DOHH2 (cell line): ENCODE results near the gene USP2.

Experiments used
- H3F3A ChIP-seq: fragments of 200-600 bp; sonication (generic), shearing (Covaris generic); 2 replicates; pipeline ENCODE4 v1.6.0; 2016; ENCODE audit warnings: antibody characterized with exemption, mild to moderate bottlenecking; ENCODE audit not compliant: control insufficient read depth, insufficient read depth
- H3K27ac ChIP-seq: fragments of 200-600 bp; sonication (generic); 2 replicates; pipeline ENCODE4 v1.5.1; 2014; ENCODE audit warnings: low read depth, mild to moderate bottlenecking, low read length, moderate library complexity
- H3K27me3 ChIP-seq: fragments of 200-600 bp; sonication (generic); 2 replicates; pipeline ENCODE4 v1.6.1; 2014; ENCODE audit warnings: mild to moderate bottlenecking, low read length, mixed read lengths; ENCODE audit not compliant: control insufficient read depth
- H3K36me3 ChIP-seq: fragments of 200-600 bp; sonication (generic); 2 replicates; pipeline ENCODE4 v1.6.1; 2014; ENCODE audit warnings: mild to moderate bottlenecking, low read length, moderate library complexity, mixed read lengths; ENCODE audit not compliant: control insufficient read depth
- H3K4me1 ChIP-seq: fragments of 200-600 bp; sonication (generic); 2 replicates; pipeline ENCODE4 v1.6.1; 2014; ENCODE audit warnings: mild to moderate bottlenecking, low read length, mixed read lengths; ENCODE audit not compliant: control insufficient read depth
- H3K4me2 ChIP-seq: fragments of 200-600 bp; sonication (generic); 2 replicates; pipeline ENCODE4 v1.6.0; 2014; ENCODE audit warnings: mild to moderate bottlenecking, low read length, moderate library complexity
- H3K4me3 ChIP-seq: fragments of 200-600 bp; sonication (generic); 2 replicates; pipeline ENCODE4 v1.5.1; 2014; ENCODE audit warnings: mild to moderate bottlenecking, low read length, mixed read lengths
- H3K79me2 ChIP-seq: fragments of 200-600 bp; sonication (generic); 2 replicates; pipeline ENCODE4 v1.6.1; 2014; ENCODE audit warnings: mild to moderate bottlenecking, low read length, mixed read lengths; ENCODE audit not compliant: control insufficient read depth
- H3K9me2 ChIP-seq: fragments of 200-600 bp; sonication (generic); replicated peaks from 2 replicates; pipeline ENCODE4 v1.6.1; 2014; ENCODE audit warnings: mild to moderate bottlenecking, low read length, mixed read lengths; ENCODE audit not compliant: control insufficient read depth
- H3K9me3 ChIP-seq: fragments of 200-600 bp; sonication (generic); 2 replicates; pipeline ENCODE4 v1.6.1; 2014; ENCODE audit warnings: antibody characterized with exemption, low read length, mixed read lengths; ENCODE audit not compliant: control insufficient read depth, insufficient read depth
- H4K20me1 ChIP-seq: fragments of 200-600 bp; sonication (generic); 2 replicates; pipeline ENCODE4 v1.6.0; 2014; ENCODE audit warnings: low read depth, mild to moderate bottlenecking, antibody characterized with exemption, low read length, moderate library complexity; ENCODE audit not compliant: control insufficient read depth, insufficient read depth
- EZH2phosphoT487 ChIP-seq: fragments of 200-600 bp; sonication (generic); IDR thresholded peaks from 2 replicates; pipeline ENCODE4 v1.6.1; 2017; ENCODE audit warnings: borderline replicate concordance, mild to moderate bottlenecking, antibody characterized with exemption, low read length, moderate library complexity, mixed read lengths
- TF ChIP-seq, protein P1 (sequence below): fragments of 200-600 bp; sonication (generic); IDR thresholded peaks from one replicate; pipeline ENCODE4 v1.5.1; 2014; ENCODE audit warnings: antibody characterized with exemption, mild to moderate bottlenecking, low read depth, low read length; ENCODE audit not compliant: poor library complexity, severe bottlenecking

USP2 gene

DNA sequence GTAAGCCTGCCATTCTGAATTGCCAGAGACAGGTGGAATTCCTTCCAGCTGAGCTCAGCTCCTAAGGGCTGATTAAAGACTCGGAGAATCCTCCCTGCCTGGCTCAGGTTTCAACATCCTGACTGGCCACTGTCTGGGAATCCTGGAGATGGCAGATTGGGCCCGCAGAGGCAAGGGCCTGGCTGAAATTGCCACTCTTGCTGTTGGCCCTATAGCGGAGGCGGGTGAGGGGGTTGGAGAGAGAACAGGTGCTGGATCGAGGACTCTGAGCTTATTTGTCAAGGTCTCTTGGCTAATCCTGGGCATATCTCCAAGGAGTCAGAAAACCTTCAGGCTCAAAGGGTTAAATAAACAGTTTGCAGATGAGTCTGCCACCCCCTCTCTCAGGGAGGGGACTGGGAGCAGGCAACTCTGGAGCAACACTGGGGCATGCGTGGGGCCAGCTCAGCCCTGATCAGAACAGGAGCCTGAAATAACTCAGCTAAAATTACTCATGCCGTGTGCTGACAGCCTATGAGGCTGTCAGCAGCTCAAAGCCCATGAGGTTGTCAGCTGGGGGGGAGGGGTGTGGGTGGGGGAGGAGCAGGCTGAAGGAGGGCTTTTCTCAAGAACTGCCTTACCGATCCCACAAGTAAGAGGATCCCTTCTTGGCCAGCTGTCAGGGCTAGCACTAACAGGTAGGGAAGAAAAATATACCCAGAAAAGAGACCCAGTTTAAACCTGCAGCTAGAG, 20.3 kb downstream of the USP2 start:
- H3K27me3 ChIP-seq, result peaks cover 6% of the 10 kb centered on the region; the same call in 1 of the 2 replicates

GRCh38 chr11:119359365-119360214, 21.9 kb downstream of the USP2 start:
- Histone ChIP-seq H3K4me2 (peak overlapping the region; percentile 41), H3K9me2 (no peaks in the 10 kb centered on the region), H3K27ac (no peak overlapping the region), H4K20me1 (no peaks in the 10 kb centered on the region), H3K4me3 (no peak overlapping the region), H3K36me3 (peaks cover 55% of the 10 kb centered on the region), H3K79me2 (peaks cover 35% of the 10 kb centered on the region), H3K4me1 (peaks cover 78% of the 10 kb centered on the region), H3F3A (0 out of 2 replicates have a peak, but pooled peaks cover 7% of the 10 kb centered on the region), H3K27me3 (peaks cover 4% of the 10 kb centered on the region; the same call in 1 of the 2 replicates), H3K9me3 (no peaks in the 10 kb centered on the region)
- TF ChIP-seq, protein P1, sequence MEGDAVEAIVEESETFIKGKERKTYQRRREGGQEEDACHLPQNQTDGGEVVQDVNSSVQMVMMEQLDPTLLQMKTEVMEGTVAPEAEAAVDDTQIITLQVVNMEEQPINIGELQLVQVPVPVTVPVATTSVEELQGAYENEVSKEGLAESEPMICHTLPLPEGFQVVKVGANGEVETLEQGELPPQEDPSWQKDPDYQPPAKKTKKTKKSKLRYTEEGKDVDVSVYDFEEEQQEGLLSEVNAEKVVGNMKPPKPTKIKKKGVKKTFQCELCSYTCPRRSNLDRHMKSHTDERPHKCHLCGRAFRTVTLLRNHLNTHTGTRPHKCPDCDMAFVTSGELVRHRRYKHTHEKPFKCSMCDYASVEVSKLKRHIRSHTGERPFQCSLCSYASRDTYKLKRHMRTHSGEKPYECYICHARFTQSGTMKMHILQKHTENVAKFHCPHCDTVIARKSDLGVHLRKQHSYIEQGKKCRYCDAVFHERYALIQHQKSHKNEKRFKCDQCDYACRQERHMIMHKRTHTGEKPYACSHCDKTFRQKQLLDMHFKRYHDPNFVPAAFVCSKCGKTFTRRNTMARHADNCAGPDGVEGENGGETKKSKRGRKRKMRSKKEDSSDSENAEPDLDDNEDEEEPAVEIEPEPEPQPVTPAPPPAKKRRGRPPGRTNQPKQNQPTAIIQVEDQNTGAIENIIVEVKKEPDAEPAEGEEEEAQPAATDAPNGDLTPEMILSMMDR, result no peak
- no peak for TF ChIP-seq EZH2phosphoT487

More for the DNA sequence above, 20.3 kb downstream of the USP2 start:
- Histone ChIP-seq H3K4me1 (peaks cover 91% of the 10 kb centered on the region), H3K27ac (peak overlapping the region; percentile 63), H3K36me3 (peaks cover 39% of the 10 kb centered on the region), H3K4me3 (peak overlapping the region; percentile 93), H3K9me3 (no peaks in the 10 kb centered on the region), H4K20me1 (no peaks in the 10 kb centered on the region), H3K9me2 (no peaks in the 10 kb centered on the region), H3K79me2 (peaks cover 35% of the 10 kb centered on the region), H3K4me2 (peak overlapping the region; percentile 91), H3F3A (0 out of 2 replicates have a peak, but pooled peaks cover 5% of the 10 kb centered on the region)
- no peak for TF ChIP-seq EZH2phosphoT487
- TF ChIP-seq, protein P1, result no peak

DNA sequence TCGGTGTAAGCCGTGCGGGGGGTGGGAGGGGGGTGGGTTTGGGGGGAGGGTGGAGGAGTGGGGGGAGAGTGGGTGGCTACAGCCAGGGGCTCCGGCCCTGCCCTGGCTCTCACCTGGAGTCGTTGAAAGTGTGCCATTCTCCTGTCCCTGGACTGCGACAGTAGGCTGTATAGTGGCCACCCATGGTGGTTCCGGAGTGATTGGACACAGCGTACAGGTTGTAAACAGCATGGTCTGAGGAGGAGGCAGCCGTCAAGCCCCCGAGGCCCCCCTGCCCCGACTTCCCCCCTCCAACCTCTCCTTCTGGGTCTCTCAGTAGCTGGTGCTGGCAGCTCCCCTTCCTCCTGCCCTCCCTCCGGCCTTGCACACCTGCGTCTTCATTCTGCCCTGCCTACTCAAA, 24.4 kb downstream of the USP2 start:
- H3K4me2 ChIP-seq, result peak overlapping the region; percentile 86
- H3K9me3 ChIP-seq, result no peaks in the 10 kb centered on the region
- no peak for TF ChIP-seq EZH2phosphoT487
- TF ChIP-seq, protein P1, result no peak
- H3K27ac ChIP-seq, result no peak overlapping the region
- H3K4me1 ChIP-seq, result peaks cover 57% of the 10 kb centered on the region
- H4K20me1 ChIP-seq, result no peaks in the 10 kb centered on the region
- H3K36me3 ChIP-seq, result peaks cover 58% of the 10 kb centered on the region
- H3K79me2 ChIP-seq, result peaks cover 18% of the 10 kb centered on the region
- no peaks in the 10 kb centered on the region for H3K27me3 ChIP-seq
- 0 out of 2 replicates have a peak, but pooled peaks cover 8% of the 10 kb centered on the region for H3F3A ChIP-seq
- no peak overlapping the region; the same call in 1 of the 2 replicates for H3K4me3 ChIP-seq
- H3K9me2 ChIP-seq, result no peaks in the 10 kb centered on the region
